Transverse colon (tissue), 4 donors: ENCODE data around the gene EPN2.

Experiments used
- CTCF ChIP-seq, 5 experiments: fragments of 200-600 bp in 3 of 5; fragments of 450-650 bp in 2 of 5; sonication (generic) in 3 of 5; IDR thresholded peaks; 1 replicate in 2 of 5; 2 replicates in 3 of 5; pipeline ENCODE4 v1.5.1; 2016 to 2017; ENCODE audit warnings: antibody characterized with exemption in 5 of 5, inconsistent platforms in 3 of 5, mild to moderate bottlenecking in 2 of 5, moderate library complexity in 1 of 5
- EP300 ChIP-seq: sonication (generic); formaldehyde crosslinking; IDR thresholded peaks from one replicate; pipeline ENCODE4 v1.6.1; 2017; ENCODE audit warnings: antibody characterized with exemption, low read depth
- POLR2A ChIP-seq: fragments of 450-650 bp; IDR thresholded peaks from one replicate; pipeline ENCODE4 v1.6.1; 2016; ENCODE audit warnings: antibody characterized with exemption, mild to moderate bottlenecking, moderate library complexity
- POLR2AphosphoS5 ChIP-seq, 3 donors: sonication (generic); formaldehyde crosslinking; IDR thresholded peaks; one replicate each; pipeline ENCODE4 v1.6.1; 2016; ENCODE audit warnings: antibody characterized with exemption in 3 of 3

GRCh38 chr17:19253112-19253511 lies 15.9 kb downstream of the EPN2 start:
- TF ChIP-seq CTCF (IDR thresholded peaks at IDR 0.05): no peak
- no peak for TF ChIP-seq POLR2AphosphoS5 (IDR thresholded peaks at IDR 0.05)
- no peak for TF ChIP-seq POLR2A
- no peak for TF ChIP-seq EP300
